ENCODE data around the gene CFTR. TPM values are rescaled to one million over a fixed set of nuclear protein-coding genes. Genes with fewer than 3 reads are reported as not detected.

The CFTR gene
- total and polyA plus RNA-seq, 2 of the 8 experiments (the other 6 are each of a cell fraction or from before 2014, with no cell fraction given): 1.2 to 1.6 TPM

GRCh38 chr7:117665368-117665767 is 185.5 kb downstream of the CFTR start (continued):
- no peak for TF ChIP-seq CHD7 (IDR thresholded peaks at IDR 0.05; ENCODE audit: insufficient replicate concordance, low read length)
